PC-3 (cell line): ENCODE data around the gene ACTN4.

Experiments used
- CTCF ChIP-seq: fragments of 300-600 bp; sonication (generic); conservative IDR thresholded peaks from 2 replicates; pipeline ENCODE4 v1.5.1; 2017; ENCODE audit warnings: antibody characterized with exemption, low read depth, mild to moderate bottlenecking, low read length
- EZH2 ChIP-seq: fragments of 300-600 bp; sonication (generic); IDR thresholded peaks from one replicate; pipeline ENCODE4 v1.6.1; 2017; ENCODE audit warnings: antibody characterized with exemption, mild to moderate bottlenecking, low read length; ENCODE audit not compliant: unreplicated experiment

GRCh38 chr19:38639679-38640078, 7.8 kb upstream of the ACTN4 start:
- no peak for TF ChIP-seq CTCF
- no peak for TF ChIP-seq EZH2
